HG03159 (cell line): Measurements from ENCODE around the gene TXNL4B.

Source experiments
- ATAC-seq: cut with Tn5 transposase; IDR thresholded peaks from one replicate; pipeline ENCODE4 v1.9.1; 2021; ENCODE audit warnings: mild to moderate bottlenecking, moderate library complexity; ENCODE audit not compliant: unreplicated experiment

Gene TXNL4B

GRCh38 chr16:72093448-72094265, at the start of gene TXNL4B, which contains the start of gene DHX38:
TXNL4B (minus strand) TSS chr16:72093620; CDS start chr16:72090749, 2,871 bp downstream.
DHX38 (plus strand) TSS chr16:72093847; CDS start chr16:72096158, 2,311 bp downstream.
- peak; percentile 96 for ATAC-seq

GRCh38 chr16:72142476-72142875, 49.1 kb upstream of the TXNL4B start:
- ATAC-seq: no peak

DNA sequence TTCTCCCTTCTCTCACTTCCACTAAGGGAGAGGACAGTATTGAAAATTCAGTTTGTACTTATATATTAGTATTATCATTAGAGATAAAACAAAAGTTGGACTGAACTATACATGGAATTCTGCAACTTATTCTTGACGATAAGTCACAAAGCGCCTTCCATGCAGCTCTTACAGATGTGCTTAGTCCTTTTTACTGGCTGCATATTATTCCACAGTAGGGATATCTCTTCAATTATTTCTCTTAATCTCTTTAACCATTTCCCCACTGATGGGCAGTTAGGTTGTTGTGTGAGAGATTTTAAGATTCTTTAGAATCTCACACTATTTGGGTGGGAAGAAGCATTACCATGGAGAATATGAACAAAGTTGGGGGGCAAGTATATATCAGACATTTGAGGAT, 46.5 kb upstream of the TXNL4B start:
- no peak for ATAC-seq

DNA sequence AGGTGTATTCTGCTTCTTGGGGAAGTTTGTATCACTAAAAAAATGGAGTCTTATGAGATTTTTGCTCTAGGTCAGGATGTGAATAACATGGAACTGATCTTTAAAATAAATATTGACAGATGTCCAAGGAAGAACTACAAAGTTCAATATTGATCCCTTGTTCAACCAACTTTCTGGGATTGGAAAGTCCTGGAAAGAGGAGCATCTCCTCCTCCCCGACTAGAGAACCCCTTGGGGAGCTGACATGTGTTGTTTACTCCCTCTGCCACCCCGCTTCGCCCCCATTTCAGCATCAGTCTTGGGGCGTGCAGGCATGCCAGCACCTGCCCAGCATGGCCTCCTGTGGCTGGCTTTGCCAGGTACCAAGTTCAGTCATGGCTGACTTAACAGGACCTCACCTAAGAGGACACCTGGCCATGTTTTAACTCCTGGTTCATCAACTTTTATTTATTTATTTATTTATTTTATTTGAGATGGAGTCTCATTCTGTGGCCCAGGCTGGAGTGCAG, 44.7 kb upstream of the TXNL4B start:
- ATAC-seq: no peak

- no peak for ATAC-seq
These were observed 44.1 kb upstream of the TXNL4B start for GRCh38 chr16:72137380-72138063.

DNA sequence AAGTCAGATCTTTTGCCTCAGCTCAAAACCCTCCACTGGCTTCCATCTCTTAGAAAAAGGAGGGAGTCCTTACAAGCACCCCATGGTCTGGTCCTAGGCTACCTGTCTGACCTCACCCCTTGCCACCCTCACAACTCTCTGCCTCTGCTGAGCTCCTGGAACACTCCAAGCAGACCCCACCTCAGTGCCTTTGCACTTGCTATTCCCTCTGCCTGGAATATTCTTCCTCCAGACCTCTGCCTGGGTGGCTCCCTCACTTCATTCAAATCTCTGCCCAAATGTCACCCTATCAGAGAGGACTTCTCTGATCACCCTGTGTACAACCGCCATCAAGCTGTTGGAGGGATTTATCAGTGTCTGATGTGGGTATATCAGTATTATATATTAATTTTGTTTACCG, 41.1 kb upstream of the TXNL4B start:
- no peak for ATAC-seq

GRCh38 chr16:72132726-72133125, 39.3 kb upstream of the TXNL4B start:
- ATAC-seq: no peak

DNA sequence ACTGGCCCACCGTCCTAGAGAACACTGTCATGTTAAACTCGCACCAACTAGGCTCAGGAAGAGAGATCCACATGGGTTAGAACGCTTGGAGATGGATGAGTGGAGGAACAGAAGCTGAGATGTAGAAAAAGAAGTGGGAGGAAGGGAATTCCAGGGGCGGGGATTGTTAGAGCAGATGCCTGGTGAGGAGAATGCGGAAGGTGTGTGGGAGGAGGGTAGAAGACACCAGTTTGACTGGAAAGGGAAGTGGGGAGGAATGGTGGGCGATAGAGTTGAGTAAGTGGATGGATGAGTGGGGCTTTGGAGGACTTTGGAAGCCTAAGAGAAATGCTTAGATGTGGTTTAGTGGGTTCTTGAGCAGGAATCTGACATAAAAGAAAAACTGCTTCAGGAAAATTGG, 37.6 kb upstream of the TXNL4B start:
- ATAC-seq: no peak

DNA sequence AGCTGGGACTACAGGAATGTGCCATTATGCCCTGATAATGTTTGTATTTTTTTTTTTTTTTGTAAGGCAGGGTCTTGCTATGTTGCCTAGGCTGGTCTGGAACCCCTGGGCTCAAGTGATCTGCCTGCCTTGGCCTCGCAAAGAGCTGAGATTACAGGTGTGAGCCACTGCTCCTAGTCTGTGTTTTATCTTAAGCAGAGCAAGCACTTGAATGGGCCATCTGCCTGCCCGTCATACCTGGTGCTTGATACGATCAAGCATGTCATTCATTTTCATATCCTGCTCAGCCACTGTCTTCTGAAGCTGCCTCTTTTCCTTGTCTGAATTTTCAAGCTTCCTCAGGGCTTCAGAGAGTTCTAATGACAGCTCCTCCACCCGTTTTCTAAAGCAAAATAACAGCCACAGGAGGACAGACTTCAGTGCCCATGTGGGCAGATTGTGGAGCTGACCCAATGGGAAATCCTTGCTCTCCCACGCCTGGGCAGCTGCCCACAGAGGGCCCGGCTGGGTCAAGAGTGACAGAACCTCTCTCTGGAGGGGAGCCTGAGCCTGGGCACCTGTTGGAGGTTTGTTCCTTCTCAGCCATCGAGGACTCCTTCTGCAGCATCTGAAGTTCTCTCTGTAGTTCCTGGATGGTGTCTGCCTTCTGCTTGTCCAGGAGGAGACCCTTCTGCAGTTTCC, 36.7 kb upstream of the TXNL4B start:
- no peak for ATAC-seq

DNA sequence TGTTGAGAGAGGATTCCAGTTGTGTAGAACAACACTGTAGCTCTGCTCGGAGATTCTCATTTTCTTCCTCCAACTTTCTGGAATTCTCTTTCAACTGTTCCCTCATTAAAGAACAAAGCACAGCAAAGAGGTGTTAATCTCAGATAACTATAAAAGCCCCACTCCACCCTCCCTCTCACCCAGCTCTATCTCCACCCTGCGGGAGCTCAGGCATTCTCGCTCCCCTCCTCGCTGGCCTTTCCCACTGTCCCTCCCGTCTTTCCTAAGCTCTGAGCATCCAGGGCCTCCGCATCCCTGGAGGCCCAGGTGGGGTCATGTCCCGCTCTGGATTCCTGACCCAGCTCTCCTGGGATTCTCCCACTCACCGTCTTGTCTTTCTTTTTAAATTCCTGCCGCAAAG, 35.3 kb upstream of the TXNL4B start:
- no peak for ATAC-seq

GRCh38 chr16:72126429-72126765, 33.0 kb upstream of the TXNL4B start:
- ATAC-seq: no peak

GRCh38 chr16:72125635-72126428, 32.4 kb upstream of the TXNL4B start:
- no peak for ATAC-seq

GRCh38 chr16:72124761-72125634, 31.6 kb upstream of the TXNL4B start:
- ATAC-seq: no peak

GRCh38 chr16:72124148-72124547, 30.7 kb upstream of the TXNL4B start:
- no peak for ATAC-seq

- ATAC-seq: no peak
These were observed 30.0 kb upstream of the TXNL4B start for GRCh38 chr16:72123426-72123825.

DNA sequence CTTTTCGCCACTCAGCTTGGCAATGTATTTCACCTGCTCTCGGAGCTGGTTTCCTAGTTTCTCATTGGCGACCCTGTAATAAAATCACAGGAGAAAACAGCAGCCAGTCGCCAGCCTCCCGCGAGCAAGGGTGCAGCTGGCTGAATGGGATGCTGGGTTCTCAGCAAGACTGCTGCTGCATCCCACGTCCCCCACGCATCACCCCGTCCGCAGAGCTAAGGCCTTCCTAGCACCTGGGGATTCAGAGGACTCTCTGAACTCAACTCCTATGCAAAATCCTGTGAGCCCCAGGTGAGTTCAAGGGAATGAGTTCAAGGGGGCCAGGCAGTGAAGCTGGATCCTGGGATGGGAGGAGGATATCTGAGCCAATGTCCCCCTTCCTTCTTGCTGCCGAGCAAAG, 29.5 kb upstream of the TXNL4B start:
- ATAC-seq: no peak

- no peak for ATAC-seq
These were observed 28.9 kb upstream of the TXNL4B start for GRCh38 chr16:72122308-72122707.

GRCh38 chr16:72120026-72120425, 26.6 kb upstream of the TXNL4B start:
- no peak for ATAC-seq

GRCh38 chr16:72113616-72113945, 20.2 kb upstream of the TXNL4B start:
- ATAC-seq: no peak
